GM12873 (cell line): ENCODE results near the gene NTRK1.

Experiments used
- TF ChIP-seq, protein P1 (sequence below): IDR thresholded peaks from 2 replicates; pipeline ENCODE4 v1.5.1; 2012; ENCODE audit warnings: low read depth, mild to moderate bottlenecking, moderate library complexity, low read length, control low read depth; ENCODE audit not compliant: insufficient read depth; ENCODE audit errors: missing control alignments

NTRK1 gene

DNA sequence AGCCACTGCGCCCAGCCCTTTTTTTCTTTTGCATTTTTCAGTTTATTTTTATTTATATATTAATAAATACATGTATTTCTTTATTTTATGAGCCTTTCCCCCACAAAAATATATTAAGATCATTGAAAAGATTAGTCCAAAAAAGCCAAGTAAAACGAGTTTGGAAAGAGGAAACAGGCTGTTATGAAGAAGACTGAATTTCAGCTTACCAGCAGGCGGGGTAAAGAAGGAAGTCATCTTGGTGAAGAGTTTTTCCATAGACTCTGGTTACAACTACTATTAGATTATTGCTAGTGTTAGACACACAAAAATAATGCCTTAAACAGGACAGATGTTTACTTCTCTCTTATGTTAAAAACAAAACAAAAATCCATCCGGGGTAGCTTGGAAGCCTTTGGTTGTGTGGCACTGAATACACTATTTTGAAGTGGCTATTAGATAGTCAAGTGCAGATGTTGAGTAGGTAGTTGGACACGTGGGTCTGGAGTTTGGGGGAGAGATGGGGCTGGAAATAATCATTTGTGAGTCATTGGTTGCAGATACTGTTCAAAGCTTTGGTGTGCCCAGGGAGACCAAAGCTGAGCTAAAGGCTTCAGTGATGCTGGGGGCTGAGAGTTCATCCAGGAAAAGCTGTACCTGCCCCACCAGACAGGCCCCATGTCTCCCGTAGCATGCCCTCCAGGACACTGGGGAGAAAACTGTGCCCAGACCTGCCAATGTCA lies 51.1 kb downstream of the NTRK1 start:
- TF ChIP-seq, protein P1, sequence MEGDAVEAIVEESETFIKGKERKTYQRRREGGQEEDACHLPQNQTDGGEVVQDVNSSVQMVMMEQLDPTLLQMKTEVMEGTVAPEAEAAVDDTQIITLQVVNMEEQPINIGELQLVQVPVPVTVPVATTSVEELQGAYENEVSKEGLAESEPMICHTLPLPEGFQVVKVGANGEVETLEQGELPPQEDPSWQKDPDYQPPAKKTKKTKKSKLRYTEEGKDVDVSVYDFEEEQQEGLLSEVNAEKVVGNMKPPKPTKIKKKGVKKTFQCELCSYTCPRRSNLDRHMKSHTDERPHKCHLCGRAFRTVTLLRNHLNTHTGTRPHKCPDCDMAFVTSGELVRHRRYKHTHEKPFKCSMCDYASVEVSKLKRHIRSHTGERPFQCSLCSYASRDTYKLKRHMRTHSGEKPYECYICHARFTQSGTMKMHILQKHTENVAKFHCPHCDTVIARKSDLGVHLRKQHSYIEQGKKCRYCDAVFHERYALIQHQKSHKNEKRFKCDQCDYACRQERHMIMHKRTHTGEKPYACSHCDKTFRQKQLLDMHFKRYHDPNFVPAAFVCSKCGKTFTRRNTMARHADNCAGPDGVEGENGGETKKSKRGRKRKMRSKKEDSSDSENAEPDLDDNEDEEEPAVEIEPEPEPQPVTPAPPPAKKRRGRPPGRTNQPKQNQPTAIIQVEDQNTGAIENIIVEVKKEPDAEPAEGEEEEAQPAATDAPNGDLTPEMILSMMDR, result no peak

DNA sequence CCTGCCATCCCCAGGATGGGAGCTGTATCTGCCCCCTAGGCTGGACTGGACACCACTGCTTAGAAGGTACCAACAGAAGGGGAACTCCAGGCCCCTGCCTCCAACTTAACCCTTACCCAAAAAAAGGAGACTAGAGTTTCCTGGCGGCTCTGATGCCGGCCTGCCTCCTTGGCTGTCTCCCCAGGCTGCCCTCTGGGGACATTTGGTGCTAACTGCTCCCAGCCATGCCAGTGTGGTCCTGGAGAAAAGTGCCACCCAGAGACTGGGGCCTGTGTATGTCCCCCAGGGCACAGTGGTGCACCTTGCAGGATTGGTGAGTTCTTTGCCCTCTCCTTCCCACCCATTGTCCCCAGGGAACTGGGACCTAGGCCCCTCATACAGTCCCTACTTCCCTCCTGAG lies 51.6 kb downstream of the NTRK1 start:
- TF ChIP-seq, protein P1, result no peak

DNA sequence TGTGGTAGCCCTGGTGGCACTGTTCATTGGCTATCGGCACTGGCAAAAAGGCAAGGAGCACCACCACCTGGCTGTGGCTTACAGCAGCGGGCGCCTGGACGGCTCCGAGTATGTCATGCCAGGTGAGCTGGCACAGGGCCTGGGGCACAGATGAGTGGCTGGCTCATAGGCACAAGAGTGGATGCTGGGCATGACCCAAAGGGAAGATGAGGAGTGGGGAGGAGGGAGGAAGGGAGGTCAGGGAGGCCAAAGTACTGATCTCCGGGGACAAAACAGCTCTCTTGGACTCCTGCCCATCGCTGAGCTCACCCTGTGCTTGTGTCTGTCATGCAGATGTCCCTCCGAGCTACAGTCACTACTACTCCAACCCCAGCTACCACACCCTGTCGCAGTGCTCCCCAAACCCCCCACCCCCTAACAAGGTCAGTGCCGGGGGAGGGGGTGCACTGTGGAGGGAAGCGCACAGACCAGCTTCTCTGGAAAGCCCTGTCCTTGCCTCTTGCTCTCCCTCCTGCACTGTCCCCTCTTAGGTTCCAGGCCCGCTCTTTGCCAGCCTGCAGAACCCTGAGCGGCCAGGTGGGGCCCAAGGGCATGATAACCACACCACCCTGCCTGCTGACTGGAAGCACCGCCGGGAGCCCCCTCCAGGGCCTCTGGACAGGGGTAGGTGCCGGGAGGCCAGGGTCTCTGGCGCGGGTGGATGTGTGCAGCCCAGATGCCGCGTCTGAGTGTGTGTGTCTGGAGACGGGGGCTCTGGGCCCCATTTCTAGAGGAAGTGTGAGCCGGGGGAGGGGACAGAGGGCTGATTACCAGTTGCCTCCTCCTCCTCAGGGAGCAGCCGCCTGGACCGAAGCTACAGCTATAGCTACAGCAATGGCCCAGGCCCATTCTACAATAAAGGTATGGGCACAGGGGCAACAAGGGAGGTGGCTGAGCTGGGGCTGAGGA lies 52.5 kb downstream of the NTRK1 start:
- TF ChIP-seq, protein P1, result peak; percentile 22

DNA sequence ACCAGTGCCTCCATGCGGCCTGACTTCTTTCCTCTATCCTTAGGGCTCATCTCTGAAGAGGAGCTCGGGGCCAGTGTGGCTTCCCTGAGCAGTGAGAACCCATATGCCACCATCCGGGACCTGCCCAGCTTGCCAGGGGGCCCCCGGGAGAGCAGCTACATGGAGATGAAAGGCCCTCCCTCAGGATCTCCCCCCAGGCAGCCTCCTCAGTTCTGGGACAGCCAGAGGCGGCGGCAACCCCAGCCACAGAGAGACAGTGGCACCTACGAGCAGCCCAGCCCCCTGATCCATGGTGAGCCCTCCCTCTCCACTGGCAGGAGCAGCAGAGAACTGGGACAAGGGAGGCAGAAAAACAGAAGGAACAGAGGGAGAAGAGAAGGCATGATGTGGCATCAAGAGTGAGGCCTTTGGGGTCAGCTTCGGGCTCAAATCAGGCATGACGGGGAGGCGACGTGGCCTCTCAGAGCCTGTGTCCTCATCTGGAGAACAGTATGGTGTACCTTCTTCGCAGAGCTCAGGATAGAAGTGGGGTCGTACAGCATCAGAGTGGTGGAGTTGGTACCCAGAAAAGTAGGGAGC lies 53.2 kb downstream of the NTRK1 start:
- TF ChIP-seq, protein P1, result no peak

DNA sequence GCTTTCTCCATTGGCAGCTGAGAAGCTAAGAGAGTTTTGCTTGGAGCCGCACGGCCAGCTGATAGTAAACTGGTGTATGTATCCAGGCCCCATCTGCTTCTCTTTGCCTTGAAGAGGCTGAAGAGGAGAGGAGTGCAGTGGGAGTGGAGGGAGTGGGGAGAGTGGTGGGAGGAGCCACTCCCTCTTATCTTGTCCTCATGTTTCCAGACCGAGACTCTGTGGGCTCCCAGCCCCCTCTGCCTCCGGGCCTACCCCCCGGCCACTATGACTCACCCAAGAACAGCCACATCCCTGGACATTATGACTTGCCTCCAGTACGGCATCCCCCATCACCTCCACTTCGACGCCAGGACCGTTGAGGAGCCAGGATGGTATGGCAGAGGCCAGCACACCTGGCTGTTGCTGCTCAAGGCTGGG lies 53.8 kb downstream of the NTRK1 start:
- TF ChIP-seq, protein P1, result no peak

DNA sequence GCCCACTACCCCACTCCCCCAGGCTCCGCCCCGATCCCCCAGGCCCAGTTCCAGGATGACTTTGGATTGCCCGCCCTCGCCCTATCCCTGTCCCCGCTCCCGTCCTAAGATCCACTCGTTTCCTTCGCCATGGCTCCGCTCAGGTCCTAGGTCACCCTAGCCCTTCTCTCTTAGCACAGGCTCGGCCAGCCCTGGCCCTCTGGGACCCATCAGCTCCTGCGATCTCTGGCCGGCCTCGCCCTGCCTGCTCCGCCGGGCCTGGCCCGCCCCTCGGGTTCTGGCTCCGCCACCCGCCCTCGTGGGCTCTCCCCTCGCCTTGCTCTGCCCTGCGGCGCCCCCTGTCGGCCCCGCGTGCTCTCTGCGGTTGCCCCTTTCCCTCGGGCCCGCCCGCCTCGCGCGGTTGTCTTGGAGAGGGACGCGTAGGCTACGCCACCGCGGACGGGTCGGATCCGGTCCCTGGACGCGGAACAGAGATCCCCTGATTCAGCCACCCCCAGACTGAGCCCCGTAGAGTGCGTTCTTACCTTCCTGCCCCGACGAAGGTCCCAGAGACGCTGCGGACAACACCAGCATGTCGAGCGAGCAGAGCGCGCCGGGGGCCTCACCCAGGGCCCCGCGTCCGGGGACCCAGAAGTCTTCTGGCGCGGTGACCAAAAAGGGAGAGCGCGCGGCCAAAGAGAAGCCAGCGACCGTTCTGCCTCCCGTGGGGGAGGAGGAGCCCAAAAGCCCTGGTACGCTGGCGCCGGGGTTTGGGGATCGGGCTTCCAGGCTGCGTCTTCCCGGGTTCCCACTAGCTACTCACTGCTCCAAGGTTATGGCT lies 59.8 kb downstream of the NTRK1 start, which contains the start of gene LRRC71:
Gene LRRC71, plus strand, starts transcription at position 400 of the 820 bp plus-strand sequence. Its CDS starts 172 bp downstream, at position 572.
- TF ChIP-seq, protein P1, result peak; percentile 60
